Measurements from ENCODE around the gene TBKBP1. TPM values are rescaled to one million over a fixed set of nuclear protein-coding genes. Genes with fewer than 3 reads are reported as not detected.
A peak's percentile ranks its signal among the peaks of the same experiment; 100 is the strongest.

The TBKBP1 gene
- total and polyA plus RNA-seq, 4 donors = 10.4 to 62.8 (median 28.8) TPM

DNA sequence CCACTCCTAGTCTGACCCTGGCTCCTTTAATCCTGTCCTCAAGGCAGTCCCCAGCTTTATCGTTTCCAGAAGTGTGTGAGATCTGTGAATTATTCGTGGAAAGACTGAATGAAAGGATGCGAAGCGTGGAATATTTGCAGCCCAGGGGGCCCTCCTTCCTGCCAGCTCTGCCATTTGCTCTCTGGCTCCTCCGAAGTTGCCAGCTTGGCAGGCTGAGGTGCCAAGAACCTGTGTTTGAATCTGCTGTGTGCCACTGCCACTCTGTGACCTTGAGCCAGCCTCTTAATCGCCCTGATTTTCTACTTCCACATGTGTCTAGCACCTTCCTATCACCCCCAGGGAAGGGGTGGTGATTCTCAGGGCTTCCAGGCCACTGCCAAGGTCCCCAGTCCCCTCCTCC is 10.8 kb downstream of the TBKBP1 start:
- 52% methylated on average over 6 of the region's 6 CpGs for WGBS (ENCODE audit: insufficient coverage)
- H3K4me1 ChIP-seq (ENCODE audit: control insufficient read depth, insufficient read depth, low read length) = peaks cover 58% of the 10 kb centered on the region
- H3K27ac ChIP-seq (ENCODE audit: low read depth, low read length) = peak overlapping the region; percentile 6
- peak in 1 of 6 donors; percentile 63 for DNase-seq (ENCODE audit: low read depth in 4 of 6, low spot score in 6 of 6)
- H3K36me3 ChIP-seq (ENCODE audit: control insufficient read depth, insufficient read depth, low read length) = peaks cover 65% of the 10 kb centered on the region
- H3K4me3 ChIP-seq (ENCODE audit: low read depth, low read length) = no peak overlapping the region
- H3K9me3 ChIP-seq (ENCODE audit: control insufficient read depth, insufficient read depth, low read length) = no peaks in the 10 kb centered on the region
- H3K27me3 ChIP-seq (ENCODE audit: control insufficient read depth, insufficient read depth, low read length) = no peaks in the 10 kb centered on the region

DNA sequence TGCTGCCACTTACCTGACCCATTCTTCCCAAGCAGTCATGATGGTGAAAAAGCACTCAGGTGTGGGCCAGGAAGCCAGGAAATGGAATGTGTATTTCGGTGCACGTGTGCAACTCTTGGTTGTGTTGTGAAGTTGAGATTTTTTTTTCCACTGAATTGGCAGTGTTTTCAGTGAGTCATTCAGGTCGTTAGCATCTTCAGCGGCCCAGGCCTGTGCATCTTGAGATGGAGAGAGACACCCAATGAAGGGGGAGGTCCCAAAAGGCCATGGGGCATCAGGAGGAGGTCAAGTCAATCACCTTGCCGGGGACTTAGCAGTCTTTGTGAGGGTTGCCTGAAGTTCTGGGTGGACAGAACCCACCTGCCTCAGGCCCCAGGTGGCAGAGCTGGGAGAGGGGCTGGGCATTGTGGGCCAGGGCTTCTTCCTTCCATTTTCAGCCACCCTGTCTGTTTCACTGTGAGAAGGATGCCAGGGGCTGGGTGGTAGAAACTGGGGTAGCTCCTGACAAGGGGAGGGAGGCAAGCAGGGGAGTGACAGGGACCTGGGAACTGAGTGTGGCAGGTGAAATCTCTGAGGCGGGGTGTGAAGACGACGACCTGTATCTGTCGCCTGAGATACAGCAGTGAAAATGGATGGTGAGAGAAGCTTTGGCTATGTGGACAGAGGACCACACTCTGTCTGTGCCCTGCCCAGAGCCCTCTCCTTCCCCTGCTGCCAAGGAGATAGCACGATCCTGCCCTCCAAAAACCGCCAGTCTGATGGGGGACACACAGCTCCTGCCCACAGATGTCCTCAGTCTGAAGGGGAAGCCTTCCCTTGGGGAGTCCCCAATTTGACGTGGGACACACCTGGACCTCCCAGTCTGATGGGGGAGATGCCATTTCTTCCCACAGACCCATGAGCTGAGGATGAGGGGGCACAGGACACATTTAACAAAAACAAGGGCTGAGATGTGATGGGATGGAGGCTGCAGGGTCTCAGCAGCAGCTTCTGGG is 11.9 kb downstream of the TBKBP1 start:
- no peak overlapping the region for H3K4me3 ChIP-seq (ENCODE audit: low read depth, low read length)
- H3K27me3 ChIP-seq (ENCODE audit: control insufficient read depth, insufficient read depth, low read length) = no peaks in the 10 kb centered on the region
- WGBS (ENCODE audit: insufficient coverage) = 75% methylated on average over 7 of the region's 12 CpGs
- peak overlapping the region; percentile 80 for H3K27ac ChIP-seq (ENCODE audit: low read depth, low read length)
- peaks cover 58% of the 10 kb centered on the region for H3K4me1 ChIP-seq (ENCODE audit: control insufficient read depth, insufficient read depth, low read length)
- no peak for DNase-seq (ENCODE audit: low read depth in 4 of 6, low spot score in 6 of 6)
- no peaks in the 10 kb centered on the region for H3K9me3 ChIP-seq (ENCODE audit: control insufficient read depth, insufficient read depth, low read length)
- H3K36me3 ChIP-seq (ENCODE audit: control insufficient read depth, insufficient read depth, low read length) = peaks cover 63% of the 10 kb centered on the region

DNA sequence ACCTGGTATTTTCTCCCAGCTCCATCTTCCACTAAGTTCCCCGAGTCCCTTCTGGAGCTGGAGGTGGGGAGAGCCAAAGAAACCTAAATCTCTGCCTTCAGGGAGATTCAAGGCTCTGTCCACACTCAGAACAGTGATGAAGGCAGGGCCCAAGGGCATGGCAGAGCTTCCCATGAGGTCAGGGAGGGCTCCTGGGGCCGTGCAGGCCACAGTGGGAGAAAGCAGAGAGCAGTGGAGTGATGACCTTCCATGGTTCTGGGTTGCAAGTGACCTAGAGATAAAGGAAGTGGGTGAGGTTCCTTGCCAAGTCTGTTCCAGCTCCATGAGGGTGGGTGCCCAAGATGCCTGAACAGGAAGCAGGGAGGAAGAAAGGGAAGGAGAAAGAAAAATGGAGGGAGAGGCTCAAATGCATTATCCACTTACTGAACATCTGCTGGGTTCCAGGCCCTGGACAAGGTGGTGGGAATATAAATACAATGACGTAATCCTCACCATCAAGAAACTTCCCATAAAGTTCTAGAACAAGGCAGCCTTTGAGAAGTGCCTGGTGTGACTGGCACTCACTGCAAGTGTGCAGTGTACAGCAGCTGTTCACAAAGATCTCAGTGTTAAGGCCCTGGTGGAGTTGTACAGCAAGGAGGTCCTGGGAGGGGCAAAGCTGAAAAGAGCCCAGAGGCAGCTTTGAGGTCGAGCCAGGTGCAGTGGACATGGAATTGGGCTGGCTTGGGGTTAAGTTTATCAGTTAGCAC is 13.3 kb downstream of the TBKBP1 start:
- Histone ChIP-seq H3K27me3 (ENCODE audit: control insufficient read depth, insufficient read depth, low read length) (no peaks in the 10 kb centered on the region), H3K4me1 (ENCODE audit: control insufficient read depth, insufficient read depth, low read length) (peaks cover 58% of the 10 kb centered on the region), H3K9me3 (ENCODE audit: control insufficient read depth, insufficient read depth, low read length) (no peaks in the 10 kb centered on the region), H3K36me3 (ENCODE audit: control insufficient read depth, insufficient read depth, low read length) (peaks cover 62% of the 10 kb centered on the region), H3K27ac (ENCODE audit: low read depth, low read length) (peak overlapping the region; percentile 80), H3K4me3 (ENCODE audit: low read depth, low read length) (no peak overlapping the region)
- 40% methylated on average over 2 of the region's 4 CpGs for WGBS (ENCODE audit: insufficient coverage)
- DNase-seq (ENCODE audit: low read depth in 4 of 6, low spot score in 6 of 6) = peak in 3 of 6 donors; percentile 28 to 77 (median 53)

DNA sequence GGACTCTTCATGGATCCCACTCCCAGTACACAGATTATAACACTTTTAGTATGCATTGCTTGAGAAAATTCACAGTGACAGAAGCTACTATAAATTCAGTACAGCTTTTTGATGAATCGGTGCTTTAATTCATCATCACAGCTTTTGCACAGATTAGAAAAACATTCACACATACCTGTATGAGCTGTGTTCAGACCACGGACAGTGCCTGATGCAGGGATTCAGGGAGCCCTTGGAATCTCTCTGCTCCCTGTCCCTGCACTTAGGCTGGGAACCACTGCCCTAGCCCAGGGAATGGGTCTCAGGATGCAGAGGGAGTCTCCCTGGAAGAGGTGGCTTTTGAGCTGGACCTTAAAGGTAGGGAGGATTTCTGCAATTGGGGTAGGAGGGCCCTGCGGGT is 13.9 kb downstream of the TBKBP1 start:
- Histone ChIP-seq H3K27me3 (ENCODE audit: control insufficient read depth, insufficient read depth, low read length) (no peaks in the 10 kb centered on the region), H3K4me1 (ENCODE audit: control insufficient read depth, insufficient read depth, low read length) (peaks cover 53% of the 10 kb centered on the region), H3K9me3 (ENCODE audit: control insufficient read depth, insufficient read depth, low read length) (no peaks in the 10 kb centered on the region), H3K27ac (ENCODE audit: low read depth, low read length) (peak overlapping the region; percentile 80), H3K4me3 (ENCODE audit: low read depth, low read length) (peak overlapping the region; percentile 32), H3K36me3 (ENCODE audit: control insufficient read depth, insufficient read depth, low read length) (peaks cover 56% of the 10 kb centered on the region)
- WGBS (ENCODE audit: insufficient coverage) = 67% methylated on average over 2 of the region's 3 CpGs
- no peak for DNase-seq (ENCODE audit: low read depth in 4 of 6, low spot score in 6 of 6)

DNA sequence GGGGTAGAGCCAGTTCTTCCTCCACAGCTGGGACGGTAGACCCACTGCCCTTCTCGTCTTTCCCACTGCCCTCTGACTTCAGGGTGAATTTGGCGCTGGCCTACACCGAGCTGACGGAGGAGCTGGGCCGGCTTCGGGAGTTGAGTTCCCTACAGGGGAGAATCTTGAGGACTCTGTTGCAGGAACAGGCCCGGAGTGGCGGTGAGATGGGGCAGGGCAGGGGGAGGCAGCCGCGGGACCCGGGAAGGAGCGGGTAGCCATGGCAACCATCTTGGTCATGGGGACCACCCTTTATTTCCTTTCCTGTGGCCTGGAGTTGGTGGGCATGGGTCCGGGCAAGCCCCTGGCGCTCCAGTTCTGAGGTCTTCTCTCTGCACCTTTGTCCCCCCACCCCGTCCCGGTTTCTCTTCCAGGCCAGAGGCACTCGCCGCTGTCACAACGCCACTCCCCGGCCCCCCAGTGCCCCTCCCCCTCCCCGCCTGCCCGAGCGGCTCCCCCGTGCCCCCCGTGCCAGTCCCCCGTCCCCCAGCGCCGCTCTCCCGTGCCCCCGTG is 14.4 kb downstream of the TBKBP1 start:
- H3K27ac ChIP-seq (ENCODE audit: low read depth, low read length) = peak overlapping the region; percentile 80
- peak in 1 of 6 donors; percentile 16 for DNase-seq (ENCODE audit: low read depth in 4 of 6, low spot score in 6 of 6)
- peak overlapping the region; percentile 32 for H3K4me3 ChIP-seq (ENCODE audit: low read depth, low read length)
- H3K9me3 ChIP-seq (ENCODE audit: control insufficient read depth, insufficient read depth, low read length) = no peaks in the 10 kb centered on the region
- H3K36me3 ChIP-seq (ENCODE audit: control insufficient read depth, insufficient read depth, low read length) = peaks cover 51% of the 10 kb centered on the region
- peaks cover 48% of the 10 kb centered on the region for H3K4me1 ChIP-seq (ENCODE audit: control insufficient read depth, insufficient read depth, low read length)
- H3K27me3 ChIP-seq (ENCODE audit: control insufficient read depth, insufficient read depth, low read length) = no peaks in the 10 kb centered on the region
- 21% methylated on average over 15 of the region's 31 CpGs for WGBS (ENCODE audit: insufficient coverage)

DNA sequence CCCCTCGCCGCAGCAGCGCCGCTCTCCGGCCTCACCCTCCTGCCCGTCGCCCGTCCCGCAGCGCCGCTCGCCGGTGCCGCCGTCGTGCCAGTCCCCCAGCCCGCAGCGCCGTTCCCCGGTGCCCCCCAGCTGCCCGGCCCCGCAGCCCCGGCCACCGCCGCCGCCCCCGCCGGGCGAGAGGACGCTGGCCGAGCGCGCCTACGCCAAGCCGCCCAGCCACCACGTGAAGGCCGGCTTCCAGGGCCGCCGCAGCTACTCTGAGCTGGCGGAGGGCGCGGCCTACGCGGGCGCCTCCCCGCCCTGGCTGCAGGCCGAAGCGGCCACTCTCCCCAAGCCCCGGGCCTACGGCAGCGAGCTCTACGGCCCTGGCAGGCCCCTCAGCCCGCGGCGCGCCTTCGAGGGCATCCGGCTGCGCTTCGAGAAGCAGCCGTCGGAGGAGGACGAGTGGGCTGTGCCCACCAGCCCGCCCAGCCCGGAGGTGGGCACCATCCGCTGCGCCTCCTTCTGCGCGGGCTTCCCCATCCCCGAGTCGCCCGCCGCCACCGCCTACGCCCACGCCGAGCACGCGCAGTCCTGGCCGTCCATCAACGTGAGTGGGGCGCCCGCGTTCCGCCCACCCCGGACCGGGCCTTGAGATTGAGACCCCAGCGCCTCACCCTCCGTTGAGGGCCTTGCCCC is 15.0 kb downstream of the TBKBP1 start:
- Histone ChIP-seq H3K36me3 (ENCODE audit: control insufficient read depth, insufficient read depth, low read length) (peaks cover 47% of the 10 kb centered on the region), H3K27ac (ENCODE audit: low read depth, low read length) (peak overlapping the region; percentile 44), H3K4me1 (ENCODE audit: control insufficient read depth, insufficient read depth, low read length) (peaks cover 44% of the 10 kb centered on the region), H3K9me3 (ENCODE audit: control insufficient read depth, insufficient read depth, low read length) (no peaks in the 10 kb centered on the region), H3K27me3 (ENCODE audit: control insufficient read depth, insufficient read depth, low read length) (peaks cover 3% of the 10 kb centered on the region), H3K4me3 (ENCODE audit: low read depth, low read length) (no peak overlapping the region)
- WGBS (ENCODE audit: insufficient coverage) = 35% methylated on average over 87 of the region's 89 CpGs
- DNase-seq (ENCODE audit: low read depth in 4 of 6, low spot score in 6 of 6) = peak in 1 of 6 donors; percentile 69

DNA sequence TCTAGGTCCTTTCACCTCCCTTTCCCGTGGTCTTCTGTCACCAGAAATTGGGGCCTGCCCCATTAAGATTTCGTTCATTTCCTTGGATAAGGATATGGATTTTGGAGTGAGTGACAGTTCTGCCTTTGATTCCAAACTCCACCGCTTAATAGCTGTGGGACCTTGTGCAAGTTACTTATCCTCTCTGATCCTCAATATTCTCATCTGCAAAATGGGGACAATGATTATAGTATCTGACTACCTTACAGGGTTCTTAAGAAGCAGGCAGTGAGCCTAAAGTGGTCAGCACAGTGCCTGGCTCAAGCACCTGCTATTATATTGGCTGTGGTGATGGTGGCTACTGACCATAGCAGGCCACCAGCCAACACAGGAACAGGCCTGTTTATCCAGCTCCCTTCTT is 15.6 kb downstream of the TBKBP1 start:
- no peak overlapping the region for H3K4me3 ChIP-seq (ENCODE audit: low read depth, low read length)
- H3K27ac ChIP-seq (ENCODE audit: low read depth, low read length) = peak overlapping the region; percentile 44
- H3K36me3 ChIP-seq (ENCODE audit: control insufficient read depth, insufficient read depth, low read length) = peaks cover 42% of the 10 kb centered on the region
- peaks cover 38% of the 10 kb centered on the region for H3K4me1 ChIP-seq (ENCODE audit: control insufficient read depth, insufficient read depth, low read length)
- H3K27me3 ChIP-seq (ENCODE audit: control insufficient read depth, insufficient read depth, low read length) = peaks cover 3% of the 10 kb centered on the region
- DNase-seq (ENCODE audit: low read depth in 4 of 6, low spot score in 6 of 6) = no peak
- no CpG with 5 or more reads among the region's 3 CpGs for WGBS (ENCODE audit: insufficient coverage)
- H3K9me3 ChIP-seq (ENCODE audit: control insufficient read depth, insufficient read depth, low read length) = no peaks in the 10 kb centered on the region

DNA sequence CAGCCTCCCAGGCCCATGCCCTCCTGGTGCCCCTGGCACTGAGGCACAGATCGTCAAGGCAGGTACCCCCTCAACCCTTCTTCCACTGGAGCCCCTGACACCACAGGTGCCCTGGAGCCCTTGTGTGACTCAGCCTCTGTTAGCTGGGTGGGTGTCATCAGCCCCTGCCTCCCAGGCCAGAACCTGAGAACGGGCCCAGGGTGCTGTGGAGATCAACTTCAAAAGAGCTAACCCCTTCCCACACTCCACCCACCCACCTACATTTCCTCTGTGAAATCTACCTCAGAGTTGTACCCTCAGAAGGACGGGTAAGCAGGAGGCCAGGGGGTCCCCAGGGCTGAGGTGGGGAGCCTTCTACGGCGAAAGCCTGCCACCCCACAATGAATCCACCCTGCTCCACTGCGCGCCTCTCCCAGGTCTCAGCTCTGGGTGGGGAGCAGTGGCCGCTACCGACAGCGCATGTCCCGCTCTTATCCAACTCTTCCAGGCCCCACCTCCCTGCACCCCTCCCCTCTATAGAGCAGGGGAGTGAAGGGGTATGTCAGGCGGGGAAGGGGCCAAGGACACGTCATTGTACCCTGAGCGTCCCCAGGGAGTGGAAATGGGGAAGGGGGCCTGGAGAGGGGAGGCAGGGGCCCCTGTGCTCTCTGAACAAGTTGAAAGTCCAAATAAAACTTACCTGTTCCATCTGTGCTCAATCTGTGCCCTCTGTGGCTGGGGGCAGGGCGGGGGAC is 17.6 kb downstream of the TBKBP1 start:
- WGBS (ENCODE audit: insufficient coverage) = 94% methylated on average over 10 of the region's 15 CpGs
- Histone ChIP-seq H3K4me3 (ENCODE audit: low read depth, low read length) (no peak overlapping the region), H3K9me3 (ENCODE audit: control insufficient read depth, insufficient read depth, low read length) (no peaks in the 10 kb centered on the region), H3K27me3 (ENCODE audit: control insufficient read depth, insufficient read depth, low read length) (peaks cover 3% of the 10 kb centered on the region), H3K27ac (ENCODE audit: low read depth, low read length) (no peak overlapping the region), H3K4me1 (ENCODE audit: control insufficient read depth, insufficient read depth, low read length) (peaks cover 24% of the 10 kb centered on the region), H3K36me3 (ENCODE audit: control insufficient read depth, insufficient read depth, low read length) (peaks cover 32% of the 10 kb centered on the region)
- DNase-seq (ENCODE audit: low read depth in 4 of 6, low spot score in 6 of 6) = no peak

All from spinal cord (tissue), 10 donors.